Stimulated activated CD8-positive, alpha-beta memory T cell treated with anti-CD3 and anti-CD28 coated beads, Interleukin-15, amount 100 ng/mL, for 4 hours (primary cell): ENCODE results near the gene SNN.

ENCODE experiments used
- DNase-seq, 2 donors: peaks; one replicate each; pipeline ENCODE4 v3.0.0-alpha.2; 2020; ENCODE audit warnings: low read depth in 2 of 2

Gene SNN

GRCh38 chr16:11677959-11678881 lies 10.0 kb downstream of the SNN start:
- DNase-seq: no peak

- DNase-seq: no peak
These were observed 11.0 kb downstream of the SNN start for GRCh38 chr16:11679250-11679649.

- DNase-seq: no peak
These were observed 12.0 kb downstream of the SNN start for GRCh38 chr16:11679941-11680911.

GRCh38 chr16:11681556-11681955 lies 13.3 kb downstream of the SNN start:
- no peak for DNase-seq

GRCh38 chr16:11681976-11682654 lies 13.9 kb downstream of the SNN start:
- DNase-seq: no peak

- no peak for DNase-seq
These were observed 14.4 kb downstream of the SNN start for GRCh38 chr16:11682655-11683096.

GRCh38 chr16:11683145-11683544 lies 14.9 kb downstream of the SNN start:
- no peak for DNase-seq

GRCh38 chr16:11684231-11685025 lies 16.2 kb downstream of the SNN start:
- DNase-seq: no peak

GRCh38 chr16:11685844-11686618 lies 17.8 kb downstream of the SNN start:
- DNase-seq: no peak

- DNase-seq: no peak
These were observed 18.6 kb downstream of the SNN start for GRCh38 chr16:11686713-11687380.

GRCh38 chr16:11687601-11688519 lies 19.6 kb downstream of the SNN start:
- DNase-seq: no peak

GRCh38 chr16:11688520-11688886 lies 20.2 kb downstream of the SNN start:
- no peak for DNase-seq

GRCh38 chr16:11689031-11689840 lies 21.0 kb downstream of the SNN start:
- DNase-seq: no peak

- no peak for DNase-seq
These were observed 23.0 kb downstream of the SNN start for GRCh38 chr16:11691235-11691634.

- DNase-seq: no peak
These were observed 23.5 kb downstream of the SNN start for GRCh38 chr16:11691771-11692170.

- DNase-seq: no peak
These were observed 23.9 kb downstream of the SNN start for GRCh38 chr16:11692171-11692570.

- DNase-seq: no peak
These were observed 24.4 kb downstream of the SNN start for GRCh38 chr16:11692651-11693050.
